Esophagus squamous epithelium (tissue), 4 donors: ENCODE results near the gene A3GALT2.

Experiments used
- POLR2A ChIP-seq, 4 donors: fragments of 450-650 bp; IDR thresholded peaks; one replicate each; pipeline ENCODE4 v1.6.1; 2017; ENCODE audit warnings: antibody characterized with exemption in 4 of 4, mild to moderate bottlenecking in 4 of 4, moderate library complexity in 3 of 4
- TF ChIP-seq, protein P1 (sequence below), 6 experiments: fragments of 450-650 bp in 4 of 6; fragments of 200-600 bp in 2 of 6; sonication (generic) in 2 of 6; IDR thresholded peaks; one replicate each; pipeline ENCODE4 v1.5.1; 2016 to 2019; ENCODE audit warnings: antibody characterized with exemption in 6 of 6, mild to moderate bottlenecking in 4 of 6, moderate library complexity in 4 of 6

DNA sequence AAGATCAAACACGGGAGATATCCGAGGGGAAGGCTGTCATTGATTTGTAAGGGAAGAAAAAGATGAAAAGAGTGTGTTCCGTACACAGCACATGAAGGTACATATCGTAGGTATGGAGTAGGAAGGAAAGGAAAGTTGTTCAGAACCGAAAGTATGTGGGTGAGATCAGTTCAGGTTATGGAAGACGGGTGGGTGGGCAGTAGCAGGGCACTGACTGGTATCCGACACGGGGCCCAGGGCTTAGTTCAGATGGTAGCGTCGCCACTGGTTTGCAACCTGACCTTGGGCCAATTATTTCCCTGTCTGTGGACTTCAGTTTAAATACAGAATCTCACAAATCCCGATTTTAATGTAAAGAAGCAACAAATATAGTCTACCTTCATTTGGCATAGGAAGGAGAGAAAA, 27.8 kb upstream of the A3GALT2 start:
- TF ChIP-seq, protein P1, sequence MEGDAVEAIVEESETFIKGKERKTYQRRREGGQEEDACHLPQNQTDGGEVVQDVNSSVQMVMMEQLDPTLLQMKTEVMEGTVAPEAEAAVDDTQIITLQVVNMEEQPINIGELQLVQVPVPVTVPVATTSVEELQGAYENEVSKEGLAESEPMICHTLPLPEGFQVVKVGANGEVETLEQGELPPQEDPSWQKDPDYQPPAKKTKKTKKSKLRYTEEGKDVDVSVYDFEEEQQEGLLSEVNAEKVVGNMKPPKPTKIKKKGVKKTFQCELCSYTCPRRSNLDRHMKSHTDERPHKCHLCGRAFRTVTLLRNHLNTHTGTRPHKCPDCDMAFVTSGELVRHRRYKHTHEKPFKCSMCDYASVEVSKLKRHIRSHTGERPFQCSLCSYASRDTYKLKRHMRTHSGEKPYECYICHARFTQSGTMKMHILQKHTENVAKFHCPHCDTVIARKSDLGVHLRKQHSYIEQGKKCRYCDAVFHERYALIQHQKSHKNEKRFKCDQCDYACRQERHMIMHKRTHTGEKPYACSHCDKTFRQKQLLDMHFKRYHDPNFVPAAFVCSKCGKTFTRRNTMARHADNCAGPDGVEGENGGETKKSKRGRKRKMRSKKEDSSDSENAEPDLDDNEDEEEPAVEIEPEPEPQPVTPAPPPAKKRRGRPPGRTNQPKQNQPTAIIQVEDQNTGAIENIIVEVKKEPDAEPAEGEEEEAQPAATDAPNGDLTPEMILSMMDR (IDR thresholded peaks at IDR 0.05): no peak
- no peak for TF ChIP-seq POLR2A (IDR thresholded peaks at IDR 0.05)
